Type B pancreatic cell (in vitro differentiated cells): ENCODE results near the gene AFMID. TPM values are rescaled to one million over a fixed set of nuclear protein-coding genes. Genes with fewer than 3 reads are reported as not detected.

Experiments
- DNase-seq: peaks from one replicate; pipeline ENCODE4 v3.0.0; 2021; ENCODE audit warnings: mixed read lengths; ENCODE audit not compliant: unreplicated experiment; ENCODE audit errors: extremely low spot score
- H3K27ac Mint-ChIP-seq: 2 replicates; pipeline ENCODE4 v1.8.0; 2021; ENCODE audit warnings: mild to moderate bottlenecking, mixed read lengths
- H3K27me3 Mint-ChIP-seq: 2 replicates; pipeline ENCODE4 v1.8.0; 2021; ENCODE audit warnings: mixed read lengths
- H3K36me3 Mint-ChIP-seq: 2 replicates; pipeline ENCODE4 v1.8.0; 2021; ENCODE audit warnings: mixed read lengths
- H3K4me1 Mint-ChIP-seq: one replicate; pipeline ENCODE4 v1.8.0; 2021; ENCODE audit warnings: mixed read lengths; ENCODE audit not compliant: unreplicated experiment
- H3K4me3 Mint-ChIP-seq: 2 replicates; pipeline ENCODE4 v1.8.0; 2021; ENCODE audit warnings: mild to moderate bottlenecking, mixed read lengths
- H3K9me3 Mint-ChIP-seq: 2 replicates; pipeline ENCODE4 v1.8.0; 2021; ENCODE audit warnings: mixed read lengths
- CTCF ChIP-seq: fragments of 200-600 bp; sonication (generic); conservative IDR thresholded peaks from 2 replicates; pipeline ENCODE4 v1.5.0; 2021; ENCODE audit warnings: antibody characterized with exemption, mild to moderate bottlenecking
- total RNA-seq: library from RNA; stranded (reverse); gene quantifications from 2 replicates; pipeline ENCODE4 v1.2.1, GENCODE V29; 2021; ENCODE audit warnings: low replicate concordance

Gene AFMID
- total RNA-seq, 1 donor from 2014 or later: 30.5 TPM

GRCh38 chr17:78141437-78142118, 45.6 kb upstream of the AFMID start:
- Mint-ChIP-seq H3K4me3 (no peak overlapping the region), H3K27ac (no peak overlapping the region), H3K4me1 (peaks cover 12% of the 10 kb centered on the region), H3K27me3 (no peaks in the 10 kb centered on the region), H3K36me3 (no peaks in the 10 kb centered on the region), H3K9me3 (no peaks in the 10 kb centered on the region)
- no peak for TF ChIP-seq CTCF
- DNase-seq: no peak

- no peak overlapping the region for H3K27ac Mint-ChIP-seq
- no peaks in the 10 kb centered on the region for H3K9me3 Mint-ChIP-seq
- peaks cover 12% of the 10 kb centered on the region for H3K4me1 Mint-ChIP-seq
- no peak for TF ChIP-seq CTCF
- H3K36me3 Mint-ChIP-seq: no peaks in the 10 kb centered on the region
- DNase-seq: no peak
- H3K4me3 Mint-ChIP-seq: no peak overlapping the region
- H3K27me3 Mint-ChIP-seq: no peaks in the 10 kb centered on the region
Measured at GRCh38 chr17:78142119-78142861, 44.9 kb upstream of the AFMID start.

GRCh38 chr17:78143214-78144146, 43.7 kb upstream of the AFMID start:
- DNase-seq: no peak
- Mint-ChIP-seq H3K27ac (no peak overlapping the region), H3K4me3 (no peak overlapping the region), H3K36me3 (no peaks in the 10 kb centered on the region), H3K4me1 (peaks cover 15% of the 10 kb centered on the region), H3K9me3 (no peaks in the 10 kb centered on the region), H3K27me3 (no peaks in the 10 kb centered on the region)
- TF ChIP-seq CTCF: no peak

- DNase-seq: no peak
- Mint-ChIP-seq H3K27ac (peak overlapping the region; percentile 73), H3K9me3 (no peaks in the 10 kb centered on the region), H3K4me3 (peak overlapping the region; percentile 58), H3K4me1 (peaks cover 18% of the 10 kb centered on the region), H3K27me3 (no peaks in the 10 kb centered on the region), H3K36me3 (no peaks in the 10 kb centered on the region)
- no peak for TF ChIP-seq CTCF
Measured at GRCh38 chr17:78144147-78144719, 42.9 kb upstream of the AFMID start.
